Neural progenitor cell (in vitro differentiated cells): Measurements from ENCODE around the gene CCDC122.

Source experiments
- CTCF ChIP-seq: fragments of 200-600 bp; sonication (generic); IDR thresholded peaks from 2 replicates; pipeline ENCODE4 v1.5.1; 2017; ENCODE audit warnings: antibody characterized with exemption, mild to moderate bottlenecking
- EZH2phosphoT487 ChIP-seq: fragments of 200-600 bp; sonication (generic); IDR thresholded peaks from 2 replicates; pipeline ENCODE4 v1.6.1; 2017; ENCODE audit warnings: antibody characterized with exemption

- TF ChIP-seq CTCF, result no peak
- no peak for TF ChIP-seq EZH2phosphoT487
Measured at GRCh38 chr13:43815204-43815603, 64.3 kb downstream of the CCDC122 start.
